DOHH2 (cell line): ENCODE measurements around the gene PAOX.

Experiments
- EZH2phosphoT487 ChIP-seq: fragments of 200-600 bp; sonication (generic); IDR thresholded peaks from 2 replicates; pipeline ENCODE4 v1.6.1; 2017; ENCODE audit warnings: borderline replicate concordance, mild to moderate bottlenecking, antibody characterized with exemption, low read length, moderate library complexity, mixed read lengths
- TF ChIP-seq, protein P1 (sequence below): fragments of 200-600 bp; sonication (generic); IDR thresholded peaks from one replicate; pipeline ENCODE4 v1.5.1; 2014; ENCODE audit warnings: antibody characterized with exemption, mild to moderate bottlenecking, low read depth, low read length; ENCODE audit not compliant: poor library complexity, severe bottlenecking

DNA sequence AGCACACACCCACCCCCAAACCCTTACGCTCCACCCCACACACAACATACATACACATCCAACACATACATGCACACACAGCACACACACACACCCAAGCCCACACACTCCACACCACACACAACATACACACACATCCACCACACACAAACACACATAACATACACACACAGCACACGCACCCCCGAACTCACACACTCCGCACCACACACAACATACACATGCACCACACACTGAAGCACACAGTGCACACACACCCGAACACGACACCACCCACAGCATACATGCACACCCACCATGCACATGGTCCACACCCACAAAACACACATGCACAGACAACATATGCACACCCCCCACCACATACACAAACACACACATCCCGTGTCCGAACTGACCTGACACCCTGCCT is 29.9 kb upstream of the PAOX start:
- no peak for TF ChIP-seq EZH2phosphoT487
- TF ChIP-seq, protein P1, sequence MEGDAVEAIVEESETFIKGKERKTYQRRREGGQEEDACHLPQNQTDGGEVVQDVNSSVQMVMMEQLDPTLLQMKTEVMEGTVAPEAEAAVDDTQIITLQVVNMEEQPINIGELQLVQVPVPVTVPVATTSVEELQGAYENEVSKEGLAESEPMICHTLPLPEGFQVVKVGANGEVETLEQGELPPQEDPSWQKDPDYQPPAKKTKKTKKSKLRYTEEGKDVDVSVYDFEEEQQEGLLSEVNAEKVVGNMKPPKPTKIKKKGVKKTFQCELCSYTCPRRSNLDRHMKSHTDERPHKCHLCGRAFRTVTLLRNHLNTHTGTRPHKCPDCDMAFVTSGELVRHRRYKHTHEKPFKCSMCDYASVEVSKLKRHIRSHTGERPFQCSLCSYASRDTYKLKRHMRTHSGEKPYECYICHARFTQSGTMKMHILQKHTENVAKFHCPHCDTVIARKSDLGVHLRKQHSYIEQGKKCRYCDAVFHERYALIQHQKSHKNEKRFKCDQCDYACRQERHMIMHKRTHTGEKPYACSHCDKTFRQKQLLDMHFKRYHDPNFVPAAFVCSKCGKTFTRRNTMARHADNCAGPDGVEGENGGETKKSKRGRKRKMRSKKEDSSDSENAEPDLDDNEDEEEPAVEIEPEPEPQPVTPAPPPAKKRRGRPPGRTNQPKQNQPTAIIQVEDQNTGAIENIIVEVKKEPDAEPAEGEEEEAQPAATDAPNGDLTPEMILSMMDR = no peak
